Common myeloid progenitor, CD34-positive (primary cell): Measurements from ENCODE around the gene PBRM1. TPM values are rescaled to one million over a fixed set of nuclear protein-coding genes. Genes with fewer than 3 reads are reported as not detected.
"Not testable (repeated sequence)": the region's sequence is repeated elsewhere in the genome, so short reads cannot be mapped to it uniquely, and the experiment has no call there.

ENCODE experiments used
- CTCF ChIA-PET: fragments of 350-600 bp; sonication (Branson Sonifier 250); formaldehyde crosslinking; loops from one replicate; lab custom pipeline; 2021; ENCODE audit warnings: antibody characterized with exemption; lab: Charles Lee
- POLR2A ChIA-PET: fragments of 350-600 bp; sonication (Branson Sonifier 250); formaldehyde crosslinking; loops from one replicate; lab custom pipeline; 2021; ENCODE audit warnings: antibody characterized with exemption; lab: Charles Lee
- DNase-seq, 3 donors: peaks; one replicate each; pipeline versions ENCODE4 v3.0.0 to v3.0.0-alpha.2; 2013
- H3K27ac ChIP-seq, 2 experiments: 1 replicate in 1 of 2; 2 replicates in 1 of 2; pipeline ENCODE4 v1.7.0; 2013; ENCODE audit warnings: inconsistent platforms in 2 of 2, low read length in 2 of 2, mild to moderate bottlenecking in 2 of 2, low read depth in 1 of 2, moderate library complexity in 1 of 2; ENCODE audit not compliant: severe bottlenecking in 2 of 2, insufficient read depth in 1 of 2, poor library complexity in 1 of 2
- H3K27me3 ChIP-seq, 5 experiments: replicated peaks in 2 of 5; 1 replicate in 3 of 5; 2 replicates in 2 of 5; pipeline versions ENCODE4 v1.6.1 to v1.7.0; 2013; ENCODE audit warnings: low read length in 4 of 5, mild to moderate bottlenecking in 2 of 5, moderate library complexity in 2 of 5, inconsistent platforms in 1 of 5; ENCODE audit not compliant: insufficient read depth in 5 of 5, control insufficient read depth in 4 of 5
- H3K36me3 ChIP-seq, 4 experiments: 1 replicate in 2 of 4; 2 replicates in 2 of 4; pipeline versions ENCODE4 v1.6.1 to v1.7.0; 2013; ENCODE audit warnings: low read length in 3 of 4, control low read depth in 1 of 4, mild to moderate bottlenecking in 1 of 4; ENCODE audit not compliant: control insufficient read depth in 4 of 4, insufficient read depth in 4 of 4
- H3K4me1 ChIP-seq, 4 experiments: 1 replicate in 3 of 4; 2 replicates in 1 of 4; pipeline versions ENCODE4 v1.6.1 to v1.7.1; 2013; ENCODE audit warnings: low read length in 3 of 4, mild to moderate bottlenecking in 3 of 4, control low read depth in 1 of 4, inconsistent platforms in 1 of 4, moderate library complexity in 1 of 4; ENCODE audit not compliant: control insufficient read depth in 4 of 4, insufficient read depth in 4 of 4; ENCODE audit errors: control extremely low read depth in 1 of 4
- H3K4me3 ChIP-seq, 7 experiments: 1 replicate in 4 of 7; 2 replicates in 3 of 7; pipeline versions ENCODE4 v1.5.1 to v1.7.0; 2013; ENCODE audit warnings: mild to moderate bottlenecking in 7 of 7, low read length in 6 of 7, moderate library complexity in 6 of 7, inconsistent platforms in 2 of 7, low read depth in 2 of 7, control low read depth in 1 of 7; ENCODE audit not compliant: insufficient read depth in 4 of 7, control insufficient read depth in 1 of 7; ENCODE audit errors: extremely low read depth in 1 of 7
- H3K9me3 ChIP-seq, 5 experiments: 1 replicate in 4 of 5; 2 replicates in 1 of 5; pipeline versions ENCODE4 v1.6.1 to v1.7.1; 2013; ENCODE audit warnings: low read length in 4 of 5, mild to moderate bottlenecking in 2 of 5, inconsistent platforms in 1 of 5, low read depth in 1 of 5, moderate library complexity in 1 of 5; ENCODE audit not compliant: control insufficient read depth in 4 of 5, insufficient read depth in 2 of 5; ENCODE audit errors: control extremely low read depth in 1 of 5
- WGBS: methylation state at CpG from one replicate; pipeline ENCODE4 v1.1.5; 2013; ENCODE audit not compliant: insufficient coverage; 5-methylcytosine and 5-hydroxymethylcytosine counted together
- polyA plus RNA-seq: library from polyadenylated mRNA; unstranded; fragments of 120-200 nt; gene quantifications from one replicate; pipeline ENCODE4 v1.2.1, GENCODE V29; 2013

Gene PBRM1
- 36.9 TPM for polyA plus RNA-seq

- under 1% methylated on average over 70 of the region's 82 CpGs for WGBS
- Histone ChIP-seq H3K4me3 (peak within 1 kb of the TSS; percentile 46 to 99 (median 93)), H3K36me3 (peaks cover 15 to 43% (median 35%) of the 10 kb centered on the region in 4 experiments), H3K27me3 (no peaks in the 10 kb centered on the region), H3K4me1 (peaks cover 13 to 53% (median 29%) of the 10 kb centered on the region in 4 experiments), H3K9me3 (no peaks in the 10 kb centered on the region), H3K27ac (peak within 1 kb of the TSS; percentile 94 to 97)
- peak; percentile 96 to 99 (median 98) for DNase-seq
- POLR2A ChIA-PET, result interaction anchor here (1.6 kb wide), 1 partner anchor 10 kb away, joined by 4 read pairs; no protein-coding TSS in a partner anchor
- CTCF ChIA-PET, result no interaction called here
Measured at GRCh38 chr3:52685709-52686691, at the start of gene PBRM1, which contains the start of gene GNL3. Gene PBRM1 (minus strand): TSS chr3:52685913. Gene GNL3 (plus strand): TSS chr3:52686032. CDS start chr3:52686093, 61 bp downstream.

- POLR2A ChIA-PET, result no interaction called here
Measured at GRCh38 chr3:52733256-52733891, 47.7 kb upstream of the PBRM1 start.

GRCh38 chr3:52731590-52731989 lies 45.9 kb upstream of the PBRM1 start:
- H3K27ac ChIP-seq, result no peak overlapping the region
- no peaks in the 10 kb centered on the region for H3K4me1 ChIP-seq
- WGBS, result 94% methylated on average over 14 of the region's 14 CpGs
- no peak overlapping the region for H3K4me3 ChIP-seq
- H3K36me3 ChIP-seq, result peaks cover 22 to 66% (median 35%) of the 10 kb centered on the region in 4 experiments
- peaks cover 3 to 27% (median 10%) of the 10 kb centered on the region in 5 experiments for H3K9me3 ChIP-seq
- no peaks in the 10 kb centered on the region for H3K27me3 ChIP-seq
- POLR2A ChIA-PET, result no interaction called here
- CTCF ChIA-PET, result no interaction called here
- DNase-seq, result no peak

More at GRCh38 chr3:52733256-52733891, 47.7 kb upstream of the PBRM1 start:
- no peak for DNase-seq
- Histone ChIP-seq H3K9me3 (peaks cover 3 to 24% (median 7%) of the 10 kb centered on the region in 5 experiments), H3K27me3 (no peaks in the 10 kb centered on the region), H3K27ac (no peak overlapping the region), H3K36me3 (peaks cover 17 to 68% (median 40%) of the 10 kb centered on the region in 4 experiments), H3K4me3 (no peak overlapping the region), H3K4me1 (no peaks in the 10 kb centered on the region)
- CTCF ChIA-PET, result no interaction called here
- WGBS, result 100% methylated on average over 1 of the region's 10 CpGs

- Histone ChIP-seq H3K27ac (no peak overlapping the region), H3K4me1 (no peaks in the 10 kb centered on the region), H3K27me3 (no peaks in the 10 kb centered on the region), H3K4me3 (no peak overlapping the region), H3K36me3 (peaks cover 22 to 63% (median 34%) of the 10 kb centered on the region in 4 experiments), H3K9me3 (peaks cover 3 to 27% (median 10%) of the 10 kb centered on the region in 5 experiments)
- DNase-seq, result no peak
- CTCF ChIA-PET, result no interaction called here
- POLR2A ChIA-PET, result no interaction called here
Measured at GRCh38 chr3:52730681-52731080, 45.0 kb upstream of the PBRM1 start.

GRCh38 chr3:52728753-52729152 lies 43.0 kb upstream of the PBRM1 start:
- peaks cover 15 to 47% (median 25%) of the 10 kb centered on the region in 4 experiments for H3K36me3 ChIP-seq
- CTCF ChIA-PET, result interaction anchor here (1.3 kb wide), 1 partner anchor 14 kb away, joined by 4 read pairs; no protein-coding TSS in a partner anchor
- WGBS, result no CpG with 5 or more reads among the region's 3 CpGs
- DNase-seq, H3K4me1 ChIP-seq, H3K27me3 ChIP-seq, POLR2A ChIA-PET, H3K4me3 ChIP-seq, H3K27ac ChIP-seq: not testable (repeated sequence)
- H3K9me3 ChIP-seq, result peaks cover 3 to 27% (median 10%) of the 10 kb centered on the region in 5 experiments

GRCh38 chr3:52724511-52724910 lies 38.8 kb upstream of the PBRM1 start:
- ChIA-PET POLR2A (no interaction called here), CTCF (no interaction called here)
- Histone ChIP-seq H3K4me1 (peaks cover 3 to 25% (median 15%) of the 10 kb centered on the region in 4 experiments), H3K9me3 (peaks cover 0 to 9% (median 0%) of the 10 kb centered on the region in 5 experiments), H3K36me3 (peaks cover 3 to 15% (median 6%) of the 10 kb centered on the region in 4 experiments), H3K27me3 (no peaks in the 10 kb centered on the region), H3K27ac (no peak overlapping the region), H3K4me3 (no peak overlapping the region)
- no peak for DNase-seq
- WGBS, result no CpG with 5 or more reads among the region's 1 CpG
